Osteoblast (primary cell): Measurements from ENCODE around the gene FAM237B. TPM values are rescaled to one million over a fixed set of nuclear protein-coding genes. Genes with fewer than 3 reads are reported as not detected.

Source experiments
- DNase-seq: peaks from one replicate; pipeline ENCODE4 v3.0.0; 2011; ENCODE audit warnings: low spot score, mixed read lengths; ENCODE audit not compliant: insufficient read length; ENCODE audit errors: missing footprints
- H2AFZ ChIP-seq: 2 replicates; pipeline ENCODE4 v1.6.0; 2011; ENCODE audit warnings: mild to moderate bottlenecking, low read length
- H3K27ac ChIP-seq: 2 replicates; pipeline ENCODE4 v1.5.1; 2011; ENCODE audit warnings: mild to moderate bottlenecking, low read depth, low read length, moderate library complexity
- H3K27me3 ChIP-seq: 2 replicates; pipeline ENCODE4 v1.6.0; 2012; ENCODE audit warnings: mild to moderate bottlenecking, control low read depth, inconsistent platforms, low read length, moderate library complexity; ENCODE audit not compliant: insufficient read depth
- H3K36me3 ChIP-seq: 2 replicates; pipeline ENCODE4 v1.5.1; 2011; ENCODE audit warnings: mild to moderate bottlenecking, low read length, control low read depth, moderate library complexity; ENCODE audit not compliant: insufficient read depth
- H3K4me1 ChIP-seq: 2 replicates; pipeline ENCODE4 v1.5.1; 2011; ENCODE audit warnings: mild to moderate bottlenecking, low read length, control low read depth, moderate library complexity; ENCODE audit not compliant: insufficient read depth
- H3K4me2 ChIP-seq: 2 replicates; pipeline ENCODE4 v1.6.0; 2011; ENCODE audit warnings: mild to moderate bottlenecking, low read length; ENCODE audit not compliant: insufficient read depth
- H3K4me3 ChIP-seq: fragments of 200-600 bp; sonication (generic); 3 replicates; pipeline ENCODE4 v1.5.1; 2012; ENCODE audit warnings: mild to moderate bottlenecking, low read length, inconsistent platforms; ENCODE audit not compliant: insufficient read depth
- H3K79me2 ChIP-seq: 2 replicates; pipeline ENCODE4 v1.6.0; 2012; ENCODE audit warnings: mild to moderate bottlenecking, low read length, control low read depth, inconsistent platforms; ENCODE audit not compliant: insufficient read depth
- H3K9me3 ChIP-seq: 2 replicates; pipeline ENCODE4 v1.5.1; 2011; ENCODE audit warnings: low read depth, low read length, control low read depth
- H4K20me1 ChIP-seq: 2 replicates; pipeline ENCODE4 v1.6.0; 2012; ENCODE audit warnings: mild to moderate bottlenecking, low read length, control low read depth; ENCODE audit not compliant: insufficient read depth
- total RNA-seq: library from RNA; depleted of rRNA; stranded (reverse); fragments of >200 nt; gene quantifications from 2 replicates; pipeline ENCODE4 v1.2.3, GENCODE V29; 2012
- TF ChIP-seq, protein P1 (sequence below): IDR thresholded peaks from 2 replicates; pipeline ENCODE4 v1.5.1; 2011; ENCODE audit warnings: mild to moderate bottlenecking, low read depth, low read length, moderate library complexity; ENCODE audit errors: extremely low read depth

Gene FAM237B
- total RNA-seq, 1 donor: not detected

DNA sequence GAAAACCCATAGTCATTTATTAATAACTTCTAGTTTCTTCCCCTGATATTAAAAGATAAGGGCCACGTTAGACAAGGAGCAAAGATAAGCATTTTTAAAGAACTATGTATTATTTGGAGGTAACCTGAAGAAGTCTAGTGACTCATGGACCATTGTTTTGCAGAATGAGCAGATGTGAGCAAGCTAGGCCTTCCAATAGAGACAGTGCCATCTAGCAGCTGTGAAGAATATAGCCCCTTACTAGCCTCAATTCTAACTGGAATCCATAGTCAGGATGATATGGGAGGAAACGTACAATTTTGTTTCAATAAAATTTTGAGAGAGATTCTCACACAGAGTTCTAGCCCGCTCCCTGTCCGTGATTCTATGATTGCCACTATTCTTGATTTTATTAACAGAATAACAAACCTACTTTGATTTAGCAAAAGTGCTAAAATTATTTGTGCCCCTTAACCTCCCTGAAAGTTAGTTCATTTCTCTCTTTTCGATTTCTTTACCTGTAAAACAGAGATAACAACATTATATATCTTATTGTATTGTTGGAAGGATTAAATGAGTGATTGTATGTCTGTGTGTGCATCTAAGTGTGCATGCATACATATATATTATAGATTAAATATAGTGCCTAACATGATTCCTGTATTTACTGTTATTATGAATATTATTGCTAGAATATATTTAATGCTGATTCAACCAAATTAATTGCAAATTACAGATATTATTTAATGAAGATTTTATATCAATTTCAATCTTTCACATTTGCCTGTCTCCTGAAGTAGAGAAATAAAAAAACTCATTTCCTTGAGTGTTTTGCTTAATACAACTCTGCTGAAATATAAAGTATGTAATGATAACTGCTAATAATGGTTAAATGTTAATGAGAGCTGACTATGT is 22.7 kb downstream of the FAM237B start:
- no peak overlapping the region for H3K4me3 ChIP-seq
- H3K27ac ChIP-seq: no peak overlapping the region
- no peaks in the 10 kb centered on the region for H3K4me1 ChIP-seq
- peak; percentile 44 for DNase-seq
- H3K36me3 ChIP-seq: no peaks in the 10 kb centered on the region
- H3K4me2 ChIP-seq: no peak overlapping the region
- no peaks in the 10 kb centered on the region for H3K79me2 ChIP-seq
- no peak overlapping the region for H2AFZ ChIP-seq
- no peaks in the 10 kb centered on the region for H4K20me1 ChIP-seq
- TF ChIP-seq, protein P1, sequence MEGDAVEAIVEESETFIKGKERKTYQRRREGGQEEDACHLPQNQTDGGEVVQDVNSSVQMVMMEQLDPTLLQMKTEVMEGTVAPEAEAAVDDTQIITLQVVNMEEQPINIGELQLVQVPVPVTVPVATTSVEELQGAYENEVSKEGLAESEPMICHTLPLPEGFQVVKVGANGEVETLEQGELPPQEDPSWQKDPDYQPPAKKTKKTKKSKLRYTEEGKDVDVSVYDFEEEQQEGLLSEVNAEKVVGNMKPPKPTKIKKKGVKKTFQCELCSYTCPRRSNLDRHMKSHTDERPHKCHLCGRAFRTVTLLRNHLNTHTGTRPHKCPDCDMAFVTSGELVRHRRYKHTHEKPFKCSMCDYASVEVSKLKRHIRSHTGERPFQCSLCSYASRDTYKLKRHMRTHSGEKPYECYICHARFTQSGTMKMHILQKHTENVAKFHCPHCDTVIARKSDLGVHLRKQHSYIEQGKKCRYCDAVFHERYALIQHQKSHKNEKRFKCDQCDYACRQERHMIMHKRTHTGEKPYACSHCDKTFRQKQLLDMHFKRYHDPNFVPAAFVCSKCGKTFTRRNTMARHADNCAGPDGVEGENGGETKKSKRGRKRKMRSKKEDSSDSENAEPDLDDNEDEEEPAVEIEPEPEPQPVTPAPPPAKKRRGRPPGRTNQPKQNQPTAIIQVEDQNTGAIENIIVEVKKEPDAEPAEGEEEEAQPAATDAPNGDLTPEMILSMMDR: peak; percentile 81
- H3K9me3 ChIP-seq: no peaks in the 10 kb centered on the region
- H3K27me3 ChIP-seq: no peaks in the 10 kb centered on the region

DNA sequence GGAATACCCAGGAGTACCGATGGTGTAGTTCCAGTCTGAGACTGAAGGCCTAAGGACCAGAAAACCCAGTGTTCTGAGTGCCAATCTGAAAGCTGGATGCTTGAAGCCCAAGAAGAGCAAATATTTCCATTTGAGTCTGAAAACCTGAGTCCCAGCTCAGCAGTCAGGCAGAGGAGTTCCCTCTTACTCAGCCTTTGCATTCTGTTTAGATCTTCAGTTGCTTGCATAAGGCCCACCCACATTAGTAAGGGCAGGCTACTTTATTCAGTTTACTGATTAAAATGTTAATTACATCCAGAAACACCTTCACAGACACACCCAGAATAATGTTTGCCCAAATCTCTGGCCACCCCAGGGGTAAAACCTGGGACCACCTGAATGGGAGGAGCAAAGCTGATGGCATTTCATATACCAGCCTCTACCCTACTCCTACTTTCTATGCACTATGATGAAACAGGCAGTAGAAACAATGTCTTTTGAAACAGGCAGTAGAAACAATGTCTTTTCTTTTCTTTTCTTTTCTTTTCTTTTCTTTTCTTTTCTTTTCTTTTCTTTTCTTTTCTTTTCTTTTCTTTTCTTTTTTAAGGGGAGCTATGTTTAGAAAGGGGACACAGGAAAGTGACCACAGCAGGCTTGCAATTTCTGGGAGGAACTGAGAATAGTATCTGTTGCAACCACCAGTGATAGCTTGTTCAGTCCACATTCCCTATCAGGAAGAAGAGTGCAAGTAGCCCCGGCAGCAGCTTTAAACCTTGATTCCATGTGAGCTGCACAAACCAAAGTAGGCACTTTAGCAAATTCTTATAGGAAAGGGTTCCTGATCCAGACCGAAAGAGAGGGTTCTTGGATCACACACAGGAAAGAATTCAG is 30.6 kb downstream of the FAM237B start:
- no peak overlapping the region for H3K4me2 ChIP-seq
- H3K27ac ChIP-seq: no peak overlapping the region
- no peak for DNase-seq
- TF ChIP-seq, protein P1: no peak
- H3K27me3 ChIP-seq: no peaks in the 10 kb centered on the region
- no peaks in the 10 kb centered on the region for H3K9me3 ChIP-seq
- no peaks in the 10 kb centered on the region for H3K79me2 ChIP-seq
- no peaks in the 10 kb centered on the region for H4K20me1 ChIP-seq
- no peaks in the 10 kb centered on the region for H3K4me1 ChIP-seq
- H3K4me3 ChIP-seq: no peak overlapping the region
- H2AFZ ChIP-seq: no peak overlapping the region
- H3K36me3 ChIP-seq: no peaks in the 10 kb centered on the region

DNA sequence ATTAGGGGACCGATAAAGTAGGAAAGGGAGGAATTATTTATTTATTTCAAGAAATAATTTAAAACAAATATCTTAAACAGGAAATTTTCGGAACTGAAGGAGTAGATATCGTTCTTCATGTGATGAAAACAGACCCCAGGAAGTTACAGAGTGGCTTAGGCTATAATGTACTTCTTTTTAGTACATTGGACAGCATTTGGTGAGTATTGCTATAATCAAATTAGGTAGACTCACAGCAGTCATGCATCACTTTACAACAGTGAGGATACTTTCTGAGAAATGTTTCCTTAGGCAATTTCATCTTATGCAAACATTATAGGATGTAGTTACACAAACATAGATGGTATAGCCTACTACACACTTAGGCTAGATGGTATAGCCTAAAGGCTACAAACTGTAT is 33.0 kb downstream of the FAM237B start:
- H3K4me1 ChIP-seq: no peaks in the 10 kb centered on the region
- no peak overlapping the region for H3K4me2 ChIP-seq
- H4K20me1 ChIP-seq: no peaks in the 10 kb centered on the region
- DNase-seq: no peak
- H3K27me3 ChIP-seq: no peaks in the 10 kb centered on the region
- no peak overlapping the region for H3K4me3 ChIP-seq
- H3K79me2 ChIP-seq: no peaks in the 10 kb centered on the region
- H3K27ac ChIP-seq: no peak overlapping the region
- no peak overlapping the region for H2AFZ ChIP-seq
- TF ChIP-seq, protein P1: no peak
- H3K9me3 ChIP-seq: no peaks in the 10 kb centered on the region
- no peaks in the 10 kb centered on the region for H3K36me3 ChIP-seq
